GM12892 (cell line): ENCODE results near the gene POLN.

ENCODE experiments used
- POLR2A ChIP-seq: IDR thresholded peaks from 2 replicates; pipeline ENCODE4 v1.6.1; 2011; ENCODE audit warnings: low read depth, low read length, control low read depth
- POLR2AphosphoS5 ChIP-seq: IDR thresholded peaks from 2 replicates; pipeline ENCODE4 v1.6.1; 2011; ENCODE audit warnings: low read depth, low read length, control low read depth
- TAF1 ChIP-seq: IDR thresholded peaks from 2 replicates; pipeline ENCODE4 v1.6.1; 2011; ENCODE audit warnings: low read depth, mild to moderate bottlenecking, control low read depth, low read length, borderline replicate concordance

DNA sequence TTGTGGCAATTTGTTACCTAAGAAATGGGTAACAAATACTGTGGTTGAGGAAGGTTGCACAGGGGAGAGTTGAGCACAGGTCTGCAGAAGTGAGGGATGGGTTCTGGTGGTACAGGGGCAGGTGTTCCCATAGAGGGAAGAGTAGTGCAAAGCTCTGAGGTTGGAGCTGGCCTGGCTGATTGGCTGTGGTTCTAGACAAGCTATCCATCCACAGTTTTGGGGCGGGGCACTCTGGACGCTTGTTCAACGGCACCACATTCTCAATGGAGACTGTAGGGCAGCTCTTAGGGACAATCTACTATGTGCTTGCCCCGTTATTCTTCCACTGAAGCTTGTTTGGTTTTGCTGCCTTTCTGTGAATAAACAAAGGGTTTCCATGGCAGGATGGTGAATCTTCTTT is 147.4 kb downstream of the POLN start:
- TF ChIP-seq POLR2AphosphoS5 (no peak), POLR2A (no peak), TAF1 (no peak)
